GM12873 (cell line): ENCODE results near the gene BCR.

ENCODE experiments used
- CTCF ChIP-seq: IDR thresholded peaks from 2 replicates; pipeline ENCODE4 v1.5.1; 2012; ENCODE audit warnings: low read depth, mild to moderate bottlenecking, moderate library complexity, low read length, control low read depth; ENCODE audit not compliant: insufficient read depth; ENCODE audit errors: missing control alignments

BCR gene

GRCh38 chr22:23365524-23365923, 185.2 kb downstream of the BCR start:
- no peak for TF ChIP-seq CTCF

DNA sequence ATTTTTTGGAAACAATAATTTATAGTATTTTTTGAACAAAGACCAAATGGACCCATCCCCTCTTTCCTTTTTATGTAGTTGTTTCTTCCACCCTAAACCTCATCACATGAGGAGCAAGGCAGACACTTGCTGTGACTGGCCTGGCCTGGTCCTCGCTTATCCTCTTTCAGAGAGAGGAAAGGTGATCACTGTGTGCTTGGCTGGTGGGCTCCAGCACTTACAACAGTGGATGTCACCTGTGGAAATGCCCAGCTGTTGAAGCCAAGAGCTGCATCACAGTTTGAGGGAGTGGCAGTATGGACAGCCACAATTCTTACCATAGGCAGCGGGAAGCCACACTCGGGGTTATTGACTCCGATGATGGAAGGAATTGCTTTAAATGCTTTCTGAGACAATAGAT, 185.7 kb downstream of the BCR start:
- TF ChIP-seq CTCF: no peak
